ENCODE results near the gene LRRC70. TPM values are rescaled to one million over a fixed set of nuclear protein-coding genes. Genes with fewer than 3 reads are reported as not detected.

The LRRC70 gene
- total RNA-seq (1 to 10 TPM in 3 of 5 donors, under 1 TPM in 2; 0.43 to 4.5 (median 1.8) TPM), total RNA-seq (0 to 6.3 (median 0.57) reads per million in 29 experiments)
- total RNA-seq (2013) = 3.0 TPM

GRCh38 chr5:62578540-62578939 lies at the start of gene LRRC70:
LRRC70 (plus strand) TSS chr5:62578819; CDS start chr5:62579439, 620 bp downstream.
- Mint-ChIP-seq H3K27me3 (no peaks in the 10 kb centered on the region), H3K36me3 (peaks cover 18% of the 10 kb centered on the region), H3K4me1 (peaks cover 34 to 53% (median 45%) of the 10 kb centered on the region in 3 donors), H3K27ac (peak within 1 kb of the TSS; percentile 73 to 87), H3K4me3 (peak within 1 kb of the TSS; percentile 67 to 79 (median 72)), H3K9me3 (no peaks in the 10 kb centered on the region)
- Histone ChIP-seq H3K4me3 (ENCODE audit: control insufficient read depth in 1 of 2, extremely low read depth in 1 of 2, low read length in 1 of 2) (no peak within 1 kb of the TSS), H3K36me3 (ENCODE audit: control insufficient read depth in 2 of 2, extremely low read depth in 1 of 2, insufficient read depth in 1 of 2, low read length in 1 of 2) (no peaks in the 10 kb centered on the region), H3K4me1 (ENCODE audit: control insufficient read depth in 1 of 2, extremely low read depth in 1 of 2, insufficient read depth in 2 of 2, low read length in 2 of 2) (peaks cover 0 to 36% of the 10 kb centered on the region in 2 experiments), H3K9me3 (no peaks in the 10 kb centered on the region), H3K27ac (ENCODE audit: low read length) (peak within 1 kb of the TSS; percentile 35), H3K27me3 (replicated peaks in 1 of 2; ENCODE audit: control insufficient read depth in 2 of 2, extremely low read depth in 1 of 2, insufficient read depth in 2 of 2, low read length in 1 of 2) (no peaks in the 10 kb centered on the region)
- ChIA-PET POLR2A (interaction anchor here (0.5 to 0.8 kb wide), 8 partner anchors 10 to 1855 kb away, joined by 3 to 10 read pairs (median 4); no protein-coding TSS in a partner anchor), CTCF (interaction anchor here in 1 of 2 donors (0.5 to 0.8 kb wide), 3 partner anchors 23 to 1873 kb away, joined by 3 read pairs; partner anchors contain the start of gene DIMT1)
- ATAC-seq (replicated peaks in 1 of 4) (peak; percentile 69 to 99 (median 90)), DNase-seq (peak in 11 of 35 experiments; percentile 3 to 86 (median 15))
- no CpG with 5 or more reads among the region's 4 CpGs for WGBS (ENCODE audit: insufficient coverage)

DNA sequence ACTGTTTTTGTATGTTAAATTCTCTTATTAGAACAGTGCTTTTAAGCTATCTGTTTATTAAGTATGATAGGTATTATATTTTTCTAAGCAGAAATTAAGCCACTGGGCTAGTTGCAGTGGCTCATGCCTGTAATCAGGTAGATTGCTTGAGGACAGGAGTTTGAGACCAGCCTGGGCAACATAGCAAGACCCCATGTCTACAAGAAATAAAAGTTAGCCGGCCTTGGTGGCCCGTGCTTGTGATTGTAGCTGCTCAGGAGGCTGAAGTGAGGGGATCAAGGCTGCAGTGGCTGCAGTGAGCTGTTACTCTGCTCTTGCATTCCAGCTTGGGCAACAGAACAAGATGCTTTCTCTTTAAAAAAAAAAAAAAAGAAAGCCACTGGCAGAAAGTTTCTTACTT lies 45.0 kb upstream of the LRRC70 start:
- ATAC-seq (replicated peaks in 1 of 4) = no peak
- no peak overlapping the region for H3K4me3 Mint-ChIP-seq
- H3K36me3 Mint-ChIP-seq = peaks cover 28% of the 10 kb centered on the region
- Histone ChIP-seq H3K9me3 (no peaks in the 10 kb centered on the region), H3K36me3 (ENCODE audit: control insufficient read depth in 2 of 2, extremely low read depth in 1 of 2, insufficient read depth in 1 of 2, low read length in 1 of 2) (peaks cover 5 to 23% of the 10 kb centered on the region in 2 donors), H3K27ac (ENCODE audit: low read length) (no peak overlapping the region), H3K27me3 (replicated peaks in 1 of 2; ENCODE audit: control insufficient read depth in 2 of 2, extremely low read depth in 1 of 2, insufficient read depth in 2 of 2, low read length in 1 of 2) (no peaks in the 10 kb centered on the region), H3K4me3 (ENCODE audit: control insufficient read depth in 1 of 2, extremely low read depth in 1 of 2, low read length in 1 of 2) (no peak overlapping the region), H3K4me1 (ENCODE audit: control insufficient read depth in 1 of 2, extremely low read depth in 1 of 2, insufficient read depth in 2 of 2, low read length in 2 of 2) (no peaks in the 10 kb centered on the region)
- no peaks in the 10 kb centered on the region for H3K9me3 Mint-ChIP-seq
- no peaks in the 10 kb centered on the region for H3K27me3 Mint-ChIP-seq
- POLR2A ChIA-PET = no interaction called here
- CTCF ChIA-PET = no interaction called here
- 100% methylated on average over 2 of the region's 2 CpGs for WGBS (ENCODE audit: insufficient coverage)
- no peak for DNase-seq
- H3K27ac Mint-ChIP-seq = no peak overlapping the region
- H3K4me1 Mint-ChIP-seq = no peaks in the 10 kb centered on the region

GRCh38 chr5:62534461-62535236 lies 44.0 kb upstream of the LRRC70 start:
- ChIA-PET POLR2A (no interaction called here), CTCF (no interaction called here)
- no peaks in the 10 kb centered on the region for H3K4me1 Mint-ChIP-seq
- no peak overlapping the region for H3K27ac ChIP-seq (ENCODE audit: low read length)
- H3K27ac Mint-ChIP-seq = no peak overlapping the region
- DNase-seq (no peak), ATAC-seq (replicated peaks in 1 of 4) (no peak)
- no CpG with 5 or more reads among the region's 4 CpGs for WGBS (ENCODE audit: insufficient coverage)
- no peaks in the 10 kb centered on the region for H3K4me1 ChIP-seq (ENCODE audit: control insufficient read depth in 1 of 2, extremely low read depth in 1 of 2, insufficient read depth in 2 of 2, low read length in 2 of 2)
- H3K27me3 Mint-ChIP-seq = no peaks in the 10 kb centered on the region
- H3K36me3 Mint-ChIP-seq = peaks cover 34% of the 10 kb centered on the region
- no peaks in the 10 kb centered on the region for H3K27me3 ChIP-seq (replicated peaks in 1 of 2; ENCODE audit: control insufficient read depth in 2 of 2, extremely low read depth in 1 of 2, insufficient read depth in 2 of 2, low read length in 1 of 2)
- H3K9me3 ChIP-seq = no peaks in the 10 kb centered on the region
- H3K36me3 ChIP-seq (ENCODE audit: control insufficient read depth in 2 of 2, extremely low read depth in 1 of 2, insufficient read depth in 1 of 2, low read length in 1 of 2) = peaks cover 5 to 23% of the 10 kb centered on the region in 2 donors
- H3K4me3 ChIP-seq (ENCODE audit: control insufficient read depth in 1 of 2, extremely low read depth in 1 of 2, low read length in 1 of 2) = no peak overlapping the region
- H3K4me3 Mint-ChIP-seq = no peak overlapping the region
- H3K9me3 Mint-ChIP-seq = no peaks in the 10 kb centered on the region

DNA sequence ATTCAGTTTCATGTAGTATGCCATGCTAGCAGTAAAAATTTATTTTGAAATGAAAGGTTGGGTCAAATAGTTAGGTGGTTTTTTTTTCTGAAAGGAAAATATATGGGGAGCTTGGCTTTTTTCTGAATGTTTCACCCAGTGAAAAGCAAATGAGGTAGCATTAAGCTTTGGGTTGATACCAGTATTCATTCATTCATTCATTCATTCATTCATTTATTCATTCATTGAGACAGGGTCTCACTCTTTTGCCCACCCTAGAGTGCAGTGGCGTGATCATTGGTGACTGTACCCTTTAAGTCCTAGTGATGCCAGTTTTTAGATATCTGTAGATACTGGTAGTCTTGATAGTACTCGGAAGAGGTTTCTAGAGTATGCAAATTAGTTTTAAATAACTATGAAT lies 42.4 kb upstream of the LRRC70 start:
- peaks cover 34% of the 10 kb centered on the region for H3K36me3 Mint-ChIP-seq
- Histone ChIP-seq H3K27me3 (replicated peaks in 1 of 2; ENCODE audit: control insufficient read depth in 2 of 2, extremely low read depth in 1 of 2, insufficient read depth in 2 of 2, low read length in 1 of 2) (no peaks in the 10 kb centered on the region), H3K27ac (ENCODE audit: low read length) (no peak overlapping the region), H3K36me3 (ENCODE audit: control insufficient read depth in 2 of 2, extremely low read depth in 1 of 2, insufficient read depth in 1 of 2, low read length in 1 of 2) (peaks cover 5 to 23% of the 10 kb centered on the region in 2 donors), H3K4me3 (ENCODE audit: control insufficient read depth in 1 of 2, extremely low read depth in 1 of 2, low read length in 1 of 2) (no peak overlapping the region), H3K4me1 (ENCODE audit: control insufficient read depth in 1 of 2, extremely low read depth in 1 of 2, insufficient read depth in 2 of 2, low read length in 2 of 2) (no peaks in the 10 kb centered on the region), H3K9me3 (no peaks in the 10 kb centered on the region)
- no peak overlapping the region for H3K4me3 Mint-ChIP-seq
- ChIA-PET POLR2A (no interaction called here), CTCF (no interaction called here)
- H3K4me1 Mint-ChIP-seq = no peaks in the 10 kb centered on the region
- no peak overlapping the region for H3K27ac Mint-ChIP-seq
- WGBS (ENCODE audit: insufficient coverage) = no CpG with 5 or more reads among the region's 2 CpGs
- H3K9me3 Mint-ChIP-seq = no peaks in the 10 kb centered on the region
- no peaks in the 10 kb centered on the region for H3K27me3 Mint-ChIP-seq
- DNase-seq = no peak
- ATAC-seq (replicated peaks in 1 of 4) = no peak

- peaks cover 29% of the 10 kb centered on the region for H3K36me3 Mint-ChIP-seq
- no CpG with 5 or more reads among the region's 2 CpGs for WGBS (ENCODE audit: insufficient coverage)
- Histone ChIP-seq H3K4me1 (ENCODE audit: control insufficient read depth in 1 of 2, extremely low read depth in 1 of 2, insufficient read depth in 2 of 2, low read length in 2 of 2) (no peaks in the 10 kb centered on the region), H3K9me3 (no peaks in the 10 kb centered on the region), H3K27me3 (replicated peaks in 1 of 2; ENCODE audit: control insufficient read depth in 2 of 2, extremely low read depth in 1 of 2, insufficient read depth in 2 of 2, low read length in 1 of 2) (no peaks in the 10 kb centered on the region), H3K36me3 (ENCODE audit: control insufficient read depth in 2 of 2, extremely low read depth in 1 of 2, insufficient read depth in 1 of 2, low read length in 1 of 2) (peaks cover 5 to 18% of the 10 kb centered on the region in 2 donors), H3K4me3 (ENCODE audit: control insufficient read depth in 1 of 2, extremely low read depth in 1 of 2, low read length in 1 of 2) (no peak overlapping the region), H3K27ac (ENCODE audit: low read length) (no peak overlapping the region)
- no peaks in the 10 kb centered on the region for H3K9me3 Mint-ChIP-seq
- DNase-seq (no peak), ATAC-seq (replicated peaks in 1 of 4) (no peak)
- no peaks in the 10 kb centered on the region for H3K4me1 Mint-ChIP-seq
- no peaks in the 10 kb centered on the region for H3K27me3 Mint-ChIP-seq
- CTCF ChIA-PET = no interaction called here
- no peak overlapping the region for H3K27ac Mint-ChIP-seq
- no peak overlapping the region for H3K4me3 Mint-ChIP-seq
- POLR2A ChIA-PET = no interaction called here
Measured at GRCh38 chr5:62536783-62537182, 41.8 kb upstream of the LRRC70 start.

- POLR2A ChIA-PET = no interaction called here
- H3K4me1 Mint-ChIP-seq = no peaks in the 10 kb centered on the region
- no peak overlapping the region for H3K27ac ChIP-seq (ENCODE audit: low read length)
- H3K36me3 Mint-ChIP-seq = peaks cover 30% of the 10 kb centered on the region
- WGBS (ENCODE audit: insufficient coverage) = 96% methylated on average over 5 of the region's 9 CpGs
- DNase-seq (no peak), ATAC-seq (replicated peaks in 1 of 4) (no peak)
- H3K36me3 ChIP-seq (ENCODE audit: control insufficient read depth in 2 of 2, extremely low read depth in 1 of 2, insufficient read depth in 1 of 2, low read length in 1 of 2) = peaks cover 5 to 14% of the 10 kb centered on the region in 2 donors
- H3K4me3 Mint-ChIP-seq = no peak overlapping the region
- CTCF ChIA-PET = interaction anchor here in 1 of 2 donors (0.6 kb wide), 1 partner anchor 52 kb away, joined by 3 read pairs; no protein-coding TSS in a partner anchor
- H3K27ac Mint-ChIP-seq = no peak overlapping the region
- no peak overlapping the region for H3K4me3 ChIP-seq (ENCODE audit: control insufficient read depth in 1 of 2, extremely low read depth in 1 of 2, low read length in 1 of 2)
- no peaks in the 10 kb centered on the region for H3K27me3 Mint-ChIP-seq
- no peaks in the 10 kb centered on the region for H3K4me1 ChIP-seq (ENCODE audit: control insufficient read depth in 1 of 2, extremely low read depth in 1 of 2, insufficient read depth in 2 of 2, low read length in 2 of 2)
- H3K27me3 ChIP-seq (replicated peaks in 1 of 2; ENCODE audit: control insufficient read depth in 2 of 2, extremely low read depth in 1 of 2, insufficient read depth in 2 of 2, low read length in 1 of 2) = no peaks in the 10 kb centered on the region
- no peaks in the 10 kb centered on the region for H3K9me3 ChIP-seq
- no peaks in the 10 kb centered on the region for H3K9me3 Mint-ChIP-seq
Measured at GRCh38 chr5:62538017-62538942, 40.3 kb upstream of the LRRC70 start.

All from T-cell (primary cell).